Astrocyte (in vitro differentiated cells and primary cell): Measurements from ENCODE around the gene KNL1.

ENCODE experiments used
- EZH2 ChIP-seq: IDR thresholded peaks from 2 replicates; pipeline ENCODE4 v1.6.1; 2012; ENCODE audit warnings: mild to moderate bottlenecking, low read length, inconsistent platforms; ENCODE audit not compliant: insufficient read depth
- TF ChIP-seq, protein P1 (sequence below): IDR thresholded peaks from 2 replicates; pipeline ENCODE4 v1.5.1; 2011; ENCODE audit warnings: low read depth, mild to moderate bottlenecking, inconsistent platforms, low read length, moderate library complexity; ENCODE audit not compliant: insufficient read depth

- TF ChIP-seq, protein P1, sequence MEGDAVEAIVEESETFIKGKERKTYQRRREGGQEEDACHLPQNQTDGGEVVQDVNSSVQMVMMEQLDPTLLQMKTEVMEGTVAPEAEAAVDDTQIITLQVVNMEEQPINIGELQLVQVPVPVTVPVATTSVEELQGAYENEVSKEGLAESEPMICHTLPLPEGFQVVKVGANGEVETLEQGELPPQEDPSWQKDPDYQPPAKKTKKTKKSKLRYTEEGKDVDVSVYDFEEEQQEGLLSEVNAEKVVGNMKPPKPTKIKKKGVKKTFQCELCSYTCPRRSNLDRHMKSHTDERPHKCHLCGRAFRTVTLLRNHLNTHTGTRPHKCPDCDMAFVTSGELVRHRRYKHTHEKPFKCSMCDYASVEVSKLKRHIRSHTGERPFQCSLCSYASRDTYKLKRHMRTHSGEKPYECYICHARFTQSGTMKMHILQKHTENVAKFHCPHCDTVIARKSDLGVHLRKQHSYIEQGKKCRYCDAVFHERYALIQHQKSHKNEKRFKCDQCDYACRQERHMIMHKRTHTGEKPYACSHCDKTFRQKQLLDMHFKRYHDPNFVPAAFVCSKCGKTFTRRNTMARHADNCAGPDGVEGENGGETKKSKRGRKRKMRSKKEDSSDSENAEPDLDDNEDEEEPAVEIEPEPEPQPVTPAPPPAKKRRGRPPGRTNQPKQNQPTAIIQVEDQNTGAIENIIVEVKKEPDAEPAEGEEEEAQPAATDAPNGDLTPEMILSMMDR, result no peak
- TF ChIP-seq EZH2, result no peak
Measured at GRCh38 chr15:40693904-40694687, 100.0 kb downstream of the KNL1 start.
